H1 (cell line): ENCODE data around the gene CNIH1. TPM values are rescaled to one million over a fixed set of nuclear protein-coding genes. Genes with fewer than 3 reads are reported as not detected.

ENCODE experiments used
- CTCF ChIA-PET: fragments of 300-600 bp; sonication (Branson Sonifier 250); formaldehyde crosslinking; loops from one replicate; lab custom pipeline; 2021; ENCODE audit not compliant: partially characterized antibody; lab: Charles Lee
- POLR2A ChIA-PET: fragments of 300-600 bp; sonication (Branson Sonifier 250); formaldehyde crosslinking; loops from one replicate; lab custom pipeline; 2021; ENCODE audit warnings: inconsistent platforms; ENCODE audit not compliant: partially characterized antibody; lab: Charles Lee
- DNase-seq, 2 experiments: peaks; one replicate each; pipeline versions ENCODE4 v3.0.0 to v3.0.0-alpha.2; 2010 to 2022; ENCODE audit warnings: low spot score in 2 of 2, low read depth in 1 of 2, mixed read lengths in 1 of 2
- FAIRE-seq: peaks from 2 replicates; lab custom pipeline; 2011; peaks lifted over from hg19 to GRCh38; lab: Jason Lieb, UNC
- H2AFZ ChIP-seq: 2 replicates; pipeline ENCODE4 v1.8.1; 2012; ENCODE audit warnings: low read length, inconsistent platforms
- H2AK5ac ChIP-seq: 2 replicates; pipeline ENCODE4 v1.6.1; 2013; ENCODE audit warnings: low read depth, low read length
- H2BK120ac ChIP-seq: replicated peaks from 2 replicates; pipeline ENCODE3; 2013; ENCODE audit warnings: low read depth, low read length, inconsistent platforms
- H2BK12ac ChIP-seq: 2 replicates; pipeline ENCODE4 v1.6.1; 2013; ENCODE audit warnings: low read depth, low read length
- H2BK15ac ChIP-seq: 2 replicates; pipeline ENCODE4 v1.6.1; 2013; ENCODE audit warnings: low read length
- H2BK20ac ChIP-seq: 2 replicates; pipeline ENCODE4 v1.6.1; 2013; ENCODE audit warnings: low read length
- H2BK5ac ChIP-seq: 2 replicates; pipeline ENCODE4 v1.6.1; 2013; ENCODE audit warnings: low read depth, low read length
- H3K14ac ChIP-seq: 2 replicates; pipeline ENCODE4 v1.6.1; 2013; ENCODE audit warnings: inconsistent platforms; ENCODE audit not compliant: insufficient read length
- H3K18ac ChIP-seq: 2 replicates; pipeline ENCODE4 v1.6.1; 2013; ENCODE audit warnings: low read length; ENCODE audit errors: extremely low read depth
- H3K23ac ChIP-seq: 2 replicates; pipeline ENCODE4 v1.6.1; 2013; ENCODE audit warnings: inconsistent platforms; ENCODE audit not compliant: insufficient read length
- H3K23me2 ChIP-seq: 2 replicates; pipeline ENCODE4 v1.6.1; 2013; ENCODE audit warnings: low read depth, low read length
- H3K27ac ChIP-seq: 2 replicates; pipeline ENCODE4 v1.6.1; 2011; ENCODE audit warnings: low read depth, low read length, inconsistent platforms
- H3K27me3 ChIP-seq, 4 experiments: replicated peaks in 1 of 4; 1 replicate in 1 of 4; 2 replicates in 3 of 4; pipeline versions ENCODE4 v1.6.1 to v1.8.1; 2011 to 2013; ENCODE audit warnings: low read length in 3 of 4, mild to moderate bottlenecking in 3 of 4, inconsistent platforms in 2 of 4, mixed read lengths in 2 of 4, moderate library complexity in 1 of 4; ENCODE audit not compliant: control insufficient read depth in 3 of 4, insufficient read depth in 3 of 4; ENCODE audit errors: extremely low read depth in 1 of 4
- H3K36me3 ChIP-seq, 4 experiments: 2 replicates each; pipeline versions ENCODE4 v1.6.1 to v1.8.1; 2011 to 2013; ENCODE audit warnings: mild to moderate bottlenecking in 4 of 4, low read length in 3 of 4, moderate library complexity in 2 of 4, control low read depth in 1 of 4, inconsistent platforms in 1 of 4; ENCODE audit not compliant: insufficient read depth in 4 of 4, control insufficient read depth in 2 of 4
- H3K4ac ChIP-seq: replicated peaks from 2 replicates; pipeline ENCODE3; 2013; ENCODE audit warnings: low read length, low read depth, mixed read lengths, inconsistent platforms; ENCODE audit not compliant: insufficient read length
- H3K4me1 ChIP-seq, 4 experiments: replicated peaks in 1 of 4; 1 replicate in 1 of 4; 2 replicates in 3 of 4; pipeline versions ENCODE4 v1.6.1 to v1.8.1; 2011 to 2013; ENCODE audit warnings: low read length in 3 of 4, inconsistent platforms in 2 of 4, mixed read lengths in 1 of 4; ENCODE audit not compliant: insufficient read depth in 4 of 4, control insufficient read depth in 3 of 4
- H3K4me2 ChIP-seq, 2 experiments: 2 replicates each; pipeline versions ENCODE4 v1.6.1 to v1.8.1; 2011 to 2013; ENCODE audit warnings: low read depth in 2 of 2, low read length in 2 of 2, control low read depth in 1 of 2, inconsistent platforms in 1 of 2, mild to moderate bottlenecking in 1 of 2; ENCODE audit not compliant: insufficient read depth in 1 of 2
- H3K4me3 ChIP-seq, 4 experiments: fragments of 200-600, 300-600 bp in 1 of 4; sonication (generic), shearing (Covaris generic), sonication (Bioruptor Twin) in 1 of 4; 2 replicates each; pipeline versions ENCODE4 v1.5.1 to v1.8.1; 2011 to 2016; ENCODE audit warnings: low read length in 4 of 4, low read depth in 3 of 4, control low read depth in 2 of 4, inconsistent platforms in 2 of 4, mild to moderate bottlenecking in 2 of 4, mixed read lengths in 1 of 4, moderate library complexity in 1 of 4; ENCODE audit not compliant: insufficient read depth in 2 of 4; ENCODE audit errors: extremely low read depth in 1 of 4
- H3K56ac ChIP-seq: replicated peaks from 2 replicates; pipeline ENCODE3; 2013; ENCODE audit warnings: low read depth, mild to moderate bottlenecking, mixed read lengths, low read length, inconsistent platforms; ENCODE audit not compliant: insufficient read length
- H3K79me1 ChIP-seq: 2 replicates; pipeline ENCODE4 v1.6.1; 2013; ENCODE audit warnings: low read depth, low read length, control low read depth
- H3K79me2 ChIP-seq, 2 experiments: 2 replicates each; pipeline versions ENCODE4 v1.6.1 to v1.8.1; 2012 to 2013; ENCODE audit warnings: low read length in 2 of 2, mild to moderate bottlenecking in 2 of 2, inconsistent platforms in 1 of 2; ENCODE audit not compliant: insufficient read depth in 2 of 2, control insufficient read depth in 1 of 2
- H3K9ac ChIP-seq, 4 experiments: replicated peaks in 1 of 4; 1 replicate in 1 of 4; 2 replicates in 3 of 4; pipeline versions ENCODE4 v1.6.1 to v1.8.1; 2011 to 2013; ENCODE audit warnings: low read depth in 3 of 4, low read length in 3 of 4, control low read depth in 2 of 4, mild to moderate bottlenecking in 2 of 4, moderate library complexity in 2 of 4, inconsistent platforms in 1 of 4; ENCODE audit errors: extremely low read depth in 1 of 4
- H3K9me3 ChIP-seq, 2 experiments: 2 replicates each; pipeline versions ENCODE4 v1.6.1 to v1.8.1; 2012 to 2013; ENCODE audit warnings: mild to moderate bottlenecking in 2 of 2, moderate library complexity in 2 of 2, control low read depth in 1 of 2, inconsistent platforms in 1 of 2, low read depth in 1 of 2, low read length in 1 of 2, mixed read lengths in 1 of 2; ENCODE audit not compliant: insufficient read depth in 2 of 2
- H4K20me1 ChIP-seq, 2 experiments: replicated peaks in 1 of 2; 2 replicates each; pipeline versions ENCODE3 to v1.8.1; 2011 to 2013; ENCODE audit warnings: inconsistent platforms in 2 of 2, low read length in 2 of 2, mild to moderate bottlenecking in 1 of 2; ENCODE audit not compliant: insufficient read depth in 2 of 2, control insufficient read depth in 1 of 2
- H4K5ac ChIP-seq: 2 replicates; pipeline ENCODE4 v1.6.1; 2013; ENCODE audit warnings: low read length, low read depth, mixed read lengths, inconsistent platforms; ENCODE audit not compliant: insufficient read length
- H4K8ac ChIP-seq: 2 replicates; pipeline ENCODE4 v1.8.0; 2013; ENCODE audit warnings: mild to moderate bottlenecking, moderate library complexity, low read length, inconsistent platforms; ENCODE audit not compliant: insufficient read depth; ENCODE audit errors: extremely low read depth
- H4K91ac ChIP-seq: replicated peaks from 2 replicates; pipeline ENCODE3; 2013; ENCODE audit warnings: low read length, mixed read lengths, inconsistent platforms; ENCODE audit not compliant: insufficient read length
- CBX5 ChIP-seq: fragments of 300-800, 300-1000 bp; sonication (generic); IDR thresholded peaks from 2 replicates; pipeline ENCODE4 v1.7.1; 2016; ENCODE audit warnings: antibody characterized with exemption, low read length, low read depth
- CHD1 ChIP-seq: IDR thresholded peaks from 2 replicates; pipeline ENCODE4 v1.6.1; 2012; ENCODE audit warnings: low read depth, low read length, improper control_type of control experiment
- CREB1 ChIP-seq: IDR thresholded peaks from 2 replicates; pipeline ENCODE4 v1.6.1; 2012; ENCODE audit warnings: inconsistent platforms
- EGR1 ChIP-seq: IDR thresholded peaks from 2 replicates; pipeline ENCODE4 v1.6.1; 2011; ENCODE audit warnings: low read depth, low read length, borderline replicate concordance
- GABPA ChIP-seq: IDR thresholded peaks from 2 replicates; pipeline ENCODE4 v1.6.1; 2011; ENCODE audit warnings: mild to moderate bottlenecking, low read length, moderate library complexity, borderline replicate concordance; ENCODE audit not compliant: insufficient read depth
- KDM5A ChIP-seq: fragments of 200-600 bp; IDR thresholded peaks from 2 replicates; pipeline ENCODE4 v1.7.1; 2012; ENCODE audit warnings: mild to moderate bottlenecking, low read length, inconsistent platforms, mixed read lengths
- MAFK ChIP-seq: IDR thresholded peaks from 2 replicates; pipeline ENCODE4 v1.6.1; 2012; ENCODE audit warnings: low read depth, mild to moderate bottlenecking, improper control_type of control experiment, low read length
- POLR2AphosphoS5 ChIP-seq: IDR thresholded peaks from 2 replicates; pipeline ENCODE4 v1.6.1; 2011; ENCODE audit warnings: low read depth, low read length
- RNF2 ChIP-seq: fragments of 200-900, 300-1000 bp; sonication (generic); IDR thresholded peaks from 2 replicates; pipeline ENCODE4 v1.7.1; 2016; ENCODE audit warnings: borderline replicate concordance, low read depth, mild to moderate bottlenecking, antibody characterized with exemption, low read length; ENCODE audit not compliant: poor library complexity, severe bottlenecking; ENCODE audit errors: missing control alignments
- SP1 ChIP-seq: IDR thresholded peaks from 2 replicates; pipeline ENCODE4 v1.6.1; 2011; ENCODE audit warnings: low read depth, low read length
- SP4 ChIP-seq: IDR thresholded peaks from 2 replicates; pipeline ENCODE4 v1.6.1; 2012; ENCODE audit warnings: low read length, inconsistent platforms
- TBP ChIP-seq: IDR thresholded peaks from 2 replicates; pipeline ENCODE4 v1.6.1; 2011; ENCODE audit warnings: low read depth, low read length, improper control_type of control experiment
- TEAD4 ChIP-seq: IDR thresholded peaks from 2 replicates; pipeline ENCODE4 v1.6.1; 2012; ENCODE audit warnings: low read depth, low read length, inconsistent platforms, mixed read lengths
- WGBS, 2 experiments: shearing (Covaris generic) in 1 of 2; methylation state at CpG; one replicate each; pipeline versions ENCODE4 v1.1.6 to v1.1.7; 2013 to 2015; ENCODE audit warnings: low lambda C conversion rate in 2 of 2, mixed read lengths in 2 of 2, inconsistent platforms in 1 of 2, low coverage in 1 of 2, missing lambda C conversion rate in 1 of 2; ENCODE audit not compliant: insufficient replicate concordance in 2 of 2, insufficient coverage in 1 of 2, insufficient read length in 1 of 2; ENCODE audit errors: extremely low coverage in 1 of 2, missing lambda C conversion rate in 1 of 2; 5-methylcytosine and 5-hydroxymethylcytosine counted together
- polyA plus RNA-seq, 7 experiments: library from polyadenylated mRNA; depleted of rRNA in 3 of 7; stranded (reverse) in 5 of 7; unstranded in 2 of 7; fragments of >200 nt in 5 of 7; fragments of 200-250 nt in 2 of 7; gene quantifications; 1 replicate in 5 of 7; 2 replicates in 1 of 7; 4 replicates in 1 of 7; pipeline versions ENCODE4 v1.2.1 to v1.2.3, GENCODE V29; 2011 to 2013; ENCODE audit warnings: missing spikeins in 2 of 7, mixed read lengths in 2 of 7
- total RNA-seq: library from RNA; stranded (reverse); fragmentation: NEBNext Ultra II Directional; extraction: Animal tissue kit (Norgen Biotek cat#: 25700); gene quantifications from 2 replicates; pipeline ENCODE4 v1.2.1, GENCODE V29; 2021
- TF ChIP-seq, protein P1 (sequence below): IDR thresholded peaks from 2 replicates; pipeline ENCODE4 v1.6.1; 2012; ENCODE audit warnings: inconsistent platforms
- TF ChIP-seq, protein P2 (sequence below): IDR thresholded peaks from 2 replicates; pipeline ENCODE4 v1.6.1; 2011; ENCODE audit warnings: low read depth, mild to moderate bottlenecking, low read length; ENCODE audit not compliant: insufficient read depth

The CNIH1 gene
- total and polyA plus RNA-seq, 2 of the 8 experiments (the other 6 are each of a cell fraction or from before 2014, with no cell fraction given), result 119 to 333 TPM

DNA sequence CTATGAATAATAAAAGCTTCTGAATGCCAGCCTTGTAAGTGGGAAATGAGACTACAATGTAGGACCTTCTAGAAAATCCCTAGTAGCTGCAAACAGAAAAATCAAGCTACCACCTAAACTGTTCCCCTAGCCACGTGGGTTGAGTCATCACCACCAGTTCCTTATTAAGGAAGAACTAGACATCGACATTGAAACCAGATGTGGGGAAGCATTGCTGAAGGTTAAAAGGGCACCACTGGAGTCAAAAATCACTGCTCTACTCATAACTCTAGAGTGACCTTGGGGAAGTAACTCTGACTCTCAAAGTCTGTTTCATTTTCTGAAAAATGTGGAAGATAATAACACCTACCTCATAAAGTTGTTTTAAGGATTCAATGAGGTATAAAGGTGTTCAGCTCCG, 9.4 kb upstream of the CNIH1 start:
- Histone ChIP-seq H4K20me1 (no peaks in the 10 kb centered on the region), H3K23me2 (no peaks in the 10 kb centered on the region), H3K4me2 (no peak overlapping the region), H2BK15ac (no peak overlapping the region), H3K4me3 (no peak overlapping the region), H3K79me1 (no peaks in the 10 kb centered on the region), H2AK5ac (no peak overlapping the region), H2BK5ac (no peak overlapping the region), H2BK12ac (no peak overlapping the region), H4K91ac (no peak overlapping the region), H2BK20ac (no peak overlapping the region), H3K18ac (no peak overlapping the region), H4K8ac (no peak overlapping the region), H3K36me3 (no peaks in the 10 kb centered on the region), H3K27ac (no peak overlapping the region), H3K79me2 (no peaks in the 10 kb centered on the region), H2AFZ (no peak overlapping the region), H3K9me3 (no peaks in the 10 kb centered on the region), H2BK120ac (no peak overlapping the region), H3K23ac (no peak overlapping the region), H3K9ac (no peak overlapping the region), H3K4me1 (no peaks in the 10 kb centered on the region), H3K27me3 (no peaks in the 10 kb centered on the region), H3K4ac (no peak overlapping the region), H3K56ac (no peak overlapping the region), H3K14ac (no peak overlapping the region), H4K5ac (no peak overlapping the region)
- FAIRE-seq, result no peak
- POLR2A ChIA-PET, result no interaction called here
- CTCF ChIA-PET, result interaction anchor here (0.7 to 1.0 kb wide), 2 partner anchors 16 to 240 kb away, joined by 3 read pairs; no protein-coding TSS in a partner anchor
- WGBS, 2 experiments, result 85% methylated on average over 3 of the region's 3 CpGs; no CpG with 5 or more reads in 1 of the 2 experiments
- DNase-seq, result no peak
- TF ChIP-seq MAFK (no peak), CBX5 (no peak), KDM5A (no peak), CREB1 (no peak), POLR2AphosphoS5 (no peak), GABPA (no peak), TBP (no peak), TEAD4 (no peak), EGR1 (no peak), SP1 (no peak), CHD1 (no peak), SP4 (no peak), RNF2 (no peak)
- TF ChIP-seq, protein P1, sequence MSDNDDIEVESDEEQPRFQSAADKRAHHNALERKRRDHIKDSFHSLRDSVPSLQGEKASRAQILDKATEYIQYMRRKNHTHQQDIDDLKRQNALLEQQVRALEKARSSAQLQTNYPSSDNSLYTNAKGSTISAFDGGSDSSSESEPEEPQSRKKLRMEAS, result no peak
- TF ChIP-seq, protein P2, sequence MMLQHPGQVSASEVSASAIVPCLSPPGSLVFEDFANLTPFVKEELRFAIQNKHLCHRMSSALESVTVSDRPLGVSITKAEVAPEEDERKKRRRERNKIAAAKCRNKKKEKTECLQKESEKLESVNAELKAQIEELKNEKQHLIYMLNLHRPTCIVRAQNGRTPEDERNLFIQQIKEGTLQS, result no peak
